GM19324 (cell line): ENCODE results near the gene CAND2.
"Not testable (repeated sequence)": the region's sequence is repeated elsewhere in the genome, so short reads cannot be mapped to it uniquely, and the experiment has no call there.

ENCODE experiments used
- ATAC-seq: cut with Tn5 transposase; IDR thresholded peaks from one replicate; pipeline ENCODE4 v1.9.1; 2021; ENCODE audit warnings: mild to moderate bottlenecking, moderate library complexity; ENCODE audit not compliant: unreplicated experiment, low FRiP score

The CAND2 gene

DNA sequence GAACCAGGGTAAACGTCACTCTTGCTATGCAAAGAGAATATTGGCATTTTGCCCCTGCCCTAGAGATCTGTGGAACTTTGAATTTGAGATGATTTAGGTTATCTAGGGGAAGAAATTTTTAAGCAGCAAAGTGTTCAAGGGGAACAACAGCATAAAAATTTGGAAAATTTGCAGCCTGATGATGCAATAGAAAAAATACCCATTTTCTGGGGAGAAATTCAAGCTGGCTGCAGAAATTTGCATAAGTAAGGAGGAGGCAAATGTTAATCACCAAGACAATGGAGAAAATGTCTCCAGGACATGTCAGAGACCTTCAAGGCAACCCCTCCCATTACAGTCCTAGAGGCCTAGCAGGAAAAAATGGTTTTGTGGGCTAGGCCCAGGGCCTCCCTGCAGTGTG lies 49.3 kb downstream of the CAND2 start:
- no peak for ATAC-seq

- no peak for ATAC-seq
Measured at GRCh38 chr3:12852201-12852600, 55.7 kb downstream of the CAND2 start.

DNA sequence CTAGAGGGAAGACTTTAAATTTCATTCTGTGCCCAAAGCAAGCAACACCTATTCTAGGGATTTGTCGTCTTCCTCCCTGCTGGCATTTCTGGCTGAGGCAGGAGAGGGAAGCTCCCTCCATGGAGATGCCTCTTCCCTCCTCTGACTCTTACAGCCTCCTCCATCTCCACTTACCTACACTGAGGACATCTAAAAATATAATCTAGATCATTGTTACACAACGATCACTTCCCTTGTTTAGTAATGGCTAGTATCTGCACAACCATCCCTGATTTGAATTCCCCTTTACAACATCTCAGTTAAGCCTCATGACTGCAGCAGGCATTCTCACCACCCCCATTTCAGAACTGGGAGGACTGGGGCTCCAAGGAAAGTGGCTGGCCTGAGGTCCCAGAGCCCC lies 57.4 kb downstream of the CAND2 start:
- not testable (repeated sequence) for ATAC-seq

DNA sequence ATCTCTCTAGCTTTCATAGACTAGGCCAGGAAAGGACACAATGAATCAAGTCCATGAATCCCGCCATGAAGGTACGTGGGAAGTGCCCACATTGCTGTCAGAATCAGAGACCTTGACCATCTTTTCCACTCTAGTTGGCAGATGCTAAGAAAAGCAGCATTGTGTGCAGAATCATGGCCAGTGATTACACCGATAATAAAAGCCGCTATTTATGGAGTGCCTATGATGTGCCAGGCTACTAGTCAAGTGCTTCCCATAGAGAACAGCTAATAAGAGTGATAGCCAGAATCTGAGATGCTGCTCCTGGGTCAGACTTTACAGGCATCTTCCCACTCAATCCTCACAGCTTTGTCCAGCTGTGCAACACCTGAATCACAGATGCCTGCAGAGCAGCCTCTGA lies 58.1 kb downstream of the CAND2 start:
- no peak for ATAC-seq

- no peak for ATAC-seq
Measured at GRCh38 chr3:12856626-12857025, 60.1 kb downstream of the CAND2 start.

DNA sequence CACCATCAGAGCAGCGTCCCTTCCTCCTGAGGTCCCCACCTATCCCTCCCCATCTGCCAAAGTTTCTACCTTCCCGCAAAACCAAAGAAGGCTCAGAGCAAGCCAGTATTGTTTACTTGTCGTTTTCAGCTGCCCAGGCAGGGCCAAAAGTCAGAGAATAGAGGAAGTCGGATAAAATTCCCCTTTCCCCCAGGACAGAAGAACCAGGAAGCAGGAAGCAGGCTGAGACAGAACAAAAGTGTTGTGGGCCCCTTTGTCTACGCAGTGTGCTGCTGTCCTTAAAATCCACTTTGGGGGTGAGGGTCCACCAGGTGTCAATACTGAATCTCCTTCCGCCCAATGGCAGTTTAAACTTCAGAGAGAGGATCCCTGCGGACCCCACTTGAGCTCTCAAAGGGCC lies 63.4 kb downstream of the CAND2 start:
- ATAC-seq = no peak

- no peak for ATAC-seq
Measured at GRCh38 chr3:12861611-12862010, 65.1 kb downstream of the CAND2 start.

GRCh38 chr3:12862387-12862786 lies 65.9 kb downstream of the CAND2 start:
- ATAC-seq = no peak

- no peak for ATAC-seq
Measured at GRCh38 chr3:12865271-12865670, 68.8 kb downstream of the CAND2 start.

GRCh38 chr3:12866836-12867235 lies 70.4 kb downstream of the CAND2 start:
- no peak for ATAC-seq

- ATAC-seq = peak; percentile 46
Measured at GRCh38 chr3:12868039-12869034, 71.9 kb downstream of the CAND2 start.

DNA sequence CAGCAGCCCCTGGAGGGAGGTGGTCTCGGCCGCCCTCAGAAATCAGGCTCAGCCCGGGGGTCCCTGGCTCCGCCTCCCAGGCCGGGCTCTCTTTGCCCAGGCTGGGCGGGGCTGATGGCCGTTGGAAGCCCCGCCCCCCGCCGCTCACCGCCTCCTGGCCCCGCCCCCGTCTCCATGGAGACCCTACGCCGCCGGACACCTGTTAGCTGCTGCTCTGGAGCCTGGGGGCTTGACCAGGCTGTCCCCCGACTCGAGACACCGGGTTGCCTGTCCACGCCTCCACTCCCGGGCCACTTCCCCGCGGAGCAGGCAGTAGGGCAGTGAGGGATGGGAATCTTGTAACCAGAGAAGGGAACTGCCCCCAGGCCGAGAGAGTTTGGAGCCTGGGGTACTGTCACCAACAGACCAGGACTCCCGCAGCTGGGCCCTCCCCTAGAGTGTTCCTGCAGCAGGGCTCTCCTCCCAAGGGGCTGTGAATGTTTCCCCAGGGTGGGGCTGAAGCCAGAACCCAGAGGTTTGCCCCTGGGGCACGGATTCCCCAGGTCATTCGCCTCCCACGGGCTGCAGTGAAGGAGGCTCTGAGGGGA lies 72.6 kb downstream of the CAND2 start:
- peak; percentile 41 for ATAC-seq

DNA sequence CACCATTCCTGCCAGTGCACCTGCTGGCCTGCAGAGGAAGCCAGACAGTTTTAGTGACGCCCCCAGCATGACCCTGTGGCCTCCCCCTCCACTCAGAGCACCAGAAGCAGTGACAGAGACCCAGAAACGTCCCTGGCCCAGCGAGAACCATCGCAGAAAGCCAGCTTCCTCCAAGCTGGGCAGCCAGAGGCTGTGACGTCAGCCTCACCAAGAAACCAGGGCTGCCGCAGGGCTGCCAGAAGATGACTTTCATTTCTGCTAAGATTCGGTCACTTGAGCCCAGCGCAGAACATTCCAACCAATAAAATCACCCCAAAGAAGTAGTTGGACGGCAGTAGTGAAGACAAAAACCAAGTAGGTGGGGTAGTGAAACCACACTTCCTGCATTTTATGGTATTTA lies 74.5 kb downstream of the CAND2 start:
- no peak for ATAC-seq

DNA sequence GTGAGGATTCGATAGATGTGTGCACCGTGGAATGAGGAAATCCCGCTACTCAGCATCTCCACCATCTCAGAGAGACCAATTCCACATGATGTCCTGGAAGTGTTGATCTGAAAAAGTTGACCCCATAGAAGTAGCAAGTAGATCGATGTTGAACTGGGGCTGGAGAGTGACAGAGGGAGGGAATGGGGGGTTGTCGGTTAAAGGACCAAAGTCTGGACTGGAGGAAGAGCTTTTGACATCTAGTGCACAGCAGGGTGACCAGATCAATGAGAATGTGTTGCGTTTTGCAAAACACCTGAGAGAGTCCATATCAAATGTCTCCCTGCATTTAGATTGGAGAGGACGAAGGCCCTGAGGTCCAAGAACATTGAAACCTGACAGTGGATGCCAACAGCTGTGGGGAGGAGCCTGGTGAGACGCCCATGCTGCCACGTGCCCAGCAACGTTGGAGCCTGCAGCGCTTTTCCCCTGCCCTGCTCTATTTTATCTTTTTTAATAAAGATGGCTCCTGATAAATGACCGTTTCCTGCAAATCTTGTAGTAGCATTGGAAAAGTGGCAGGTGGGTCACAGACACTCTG lies 75.0 kb downstream of the CAND2 start:
- no peak for ATAC-seq

DNA sequence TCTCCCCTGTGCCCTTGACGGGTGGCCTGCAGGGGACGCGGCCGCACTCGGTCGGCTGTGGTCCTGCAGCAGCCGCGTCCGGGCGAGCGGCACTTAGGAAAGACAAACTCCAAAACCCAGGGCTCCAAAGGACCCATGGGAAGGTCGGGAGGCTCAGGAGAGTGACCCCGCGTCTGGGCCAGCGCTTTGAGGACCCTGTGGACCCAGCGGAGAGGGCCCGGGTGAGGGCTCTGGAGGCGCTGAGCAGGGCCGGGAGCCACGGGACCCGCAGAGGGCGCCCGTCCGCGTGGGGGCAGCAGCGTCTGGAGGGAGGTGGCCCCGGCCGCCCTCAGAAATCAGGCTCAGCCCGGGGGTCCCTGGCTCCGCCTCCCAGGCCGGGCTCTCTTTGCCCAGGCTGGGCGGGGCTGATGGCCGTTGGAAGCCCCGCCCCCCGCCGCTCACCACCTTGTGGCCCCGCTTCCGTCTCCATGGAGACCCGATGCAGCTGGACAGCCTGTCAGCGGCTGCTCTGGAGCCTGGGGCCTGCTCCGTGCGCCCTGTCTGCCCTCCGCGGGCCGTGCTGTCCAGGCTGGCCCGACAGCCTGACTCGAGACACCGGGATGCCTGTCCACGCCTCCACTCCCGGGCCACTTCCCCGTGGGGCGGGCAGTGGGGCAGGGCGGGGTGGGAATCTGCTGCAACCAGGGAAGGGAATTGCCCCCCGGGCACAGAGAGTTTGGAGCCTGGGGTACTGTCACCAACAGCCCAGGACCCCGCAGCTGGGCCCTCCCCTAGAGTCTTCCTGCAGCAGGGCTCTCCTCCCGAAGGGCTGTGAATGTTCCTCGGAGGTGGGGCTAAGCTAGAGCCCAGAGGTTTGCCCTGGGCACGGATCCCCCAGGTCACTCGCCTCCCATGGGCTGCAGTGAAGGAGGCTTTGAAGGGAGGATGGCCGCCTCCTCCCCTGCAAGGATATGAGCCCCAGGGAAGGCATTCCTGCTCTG lies 79.7 kb downstream of the CAND2 start:
- ATAC-seq = no peak

GRCh38 chr3:12877040-12877439 lies 80.6 kb downstream of the CAND2 start:
- ATAC-seq = no peak

DNA sequence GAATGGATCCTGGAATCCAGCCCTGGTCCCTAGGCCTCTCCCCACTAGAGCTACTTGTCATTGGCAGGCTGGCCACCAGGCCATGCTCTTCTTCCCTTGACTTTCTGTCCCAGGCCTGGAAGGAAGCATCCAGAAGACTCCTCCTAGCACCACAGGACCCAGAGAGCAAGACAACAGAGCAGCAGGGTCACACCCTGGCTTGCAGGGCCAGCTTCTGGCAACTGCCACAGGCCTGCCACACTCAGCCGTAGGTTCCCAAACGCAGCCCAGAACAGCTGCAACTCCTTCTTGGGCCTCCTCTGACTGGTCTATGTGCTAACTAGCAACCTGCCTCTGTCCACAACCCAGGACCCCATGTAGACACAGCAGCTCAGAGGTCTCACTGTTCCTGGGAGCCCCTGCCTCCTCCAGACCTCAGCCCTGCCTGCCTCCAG lies 81.7 kb downstream of the CAND2 start:
- ATAC-seq = no peak

DNA sequence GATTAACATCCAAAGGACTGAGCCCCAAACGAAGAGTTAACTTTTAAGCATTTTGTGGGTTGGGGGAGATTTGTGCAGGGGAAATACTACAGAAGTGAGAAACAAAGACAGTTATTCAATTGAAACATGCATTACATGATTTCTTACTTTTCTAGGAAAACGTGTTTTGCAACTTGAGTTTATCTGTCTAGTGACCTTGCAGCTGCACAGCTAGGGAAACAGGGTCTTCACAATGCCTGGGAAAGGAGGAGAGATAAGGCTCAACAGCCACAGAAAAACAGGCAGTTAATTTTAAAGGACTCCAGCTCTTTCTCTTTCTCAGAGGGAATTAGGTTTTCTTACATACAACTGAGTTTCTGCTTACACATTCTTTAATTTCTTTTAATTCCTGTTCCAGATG lies 82.3 kb downstream of the CAND2 start:
- ATAC-seq = not testable (repeated sequence)

- no peak for ATAC-seq
Measured at GRCh38 chr3:12879191-12879815, 82.8 kb downstream of the CAND2 start.

DNA sequence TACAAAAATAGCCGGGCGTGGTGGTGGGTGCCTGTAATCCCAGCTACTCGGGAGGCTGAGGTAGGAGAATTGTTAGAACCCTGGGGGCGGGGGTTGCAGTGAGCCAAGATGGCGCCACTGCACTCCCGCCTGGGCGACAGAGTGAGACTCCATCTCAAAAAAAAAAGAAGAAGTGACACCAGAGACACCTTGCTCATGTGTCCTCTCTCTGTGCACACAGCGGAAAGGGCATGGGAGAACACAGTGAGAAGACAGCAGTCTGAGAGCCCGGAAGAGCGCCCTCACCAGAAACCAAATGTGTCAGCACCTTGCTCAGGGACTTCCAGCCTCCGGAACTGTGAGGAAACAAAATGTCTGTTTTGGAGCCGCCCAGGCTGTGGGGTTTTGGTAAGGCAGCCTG lies 85.4 kb downstream of the CAND2 start:
- ATAC-seq = peak; percentile 43
